GM19468 (cell line): Measurements from ENCODE around the gene SUMO3.
A peak's percentile ranks its signal among the peaks of the same experiment; 100 is the strongest.

Experiments
- ATAC-seq: cut with Tn5 transposase; IDR thresholded peaks from one replicate; pipeline ENCODE4 v1.9.1; 2021; ENCODE audit warnings: mild to moderate bottlenecking, moderate library complexity, moderate number of reproducible peaks; ENCODE audit not compliant: unreplicated experiment; ENCODE audit errors: extremely low read depth

Gene SUMO3

DNA sequence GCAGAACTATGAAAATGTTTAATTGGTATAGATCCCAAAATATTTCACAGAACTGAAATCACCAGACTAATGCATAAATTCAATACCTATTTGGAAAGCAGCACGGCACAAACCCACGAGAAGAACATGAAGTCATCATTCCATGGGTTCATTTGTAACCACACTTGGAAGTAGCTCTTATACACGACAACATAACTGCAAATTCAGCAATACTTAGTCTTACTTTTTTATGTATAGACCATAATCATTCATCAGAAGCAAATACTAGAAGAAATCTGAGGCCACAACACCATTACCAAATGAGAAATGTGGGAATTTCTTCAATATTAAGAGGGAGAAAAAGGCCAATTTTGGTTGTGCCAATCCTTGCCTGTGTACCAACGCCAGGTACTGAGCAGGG is 12.0 kb downstream of the SUMO3 start:
- no peak for ATAC-seq

DNA sequence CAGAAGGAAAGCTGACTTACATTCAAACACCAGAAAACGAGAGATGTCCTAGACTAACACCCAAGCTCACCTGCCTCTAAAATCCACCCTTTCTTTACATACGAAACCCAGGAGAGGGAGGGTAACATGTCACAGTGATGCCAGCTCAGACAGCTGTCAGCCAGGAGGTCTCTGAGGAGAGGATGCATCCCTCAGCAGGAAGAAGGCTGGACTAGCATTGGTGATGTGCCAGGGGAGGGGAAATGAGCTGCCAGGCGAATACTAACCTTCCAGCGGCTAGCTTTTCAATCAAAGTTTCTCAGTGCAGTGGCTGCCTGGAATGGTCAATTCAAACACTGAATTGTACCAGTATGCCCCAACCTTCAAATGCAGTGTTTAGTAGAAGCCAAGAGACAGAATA is 12.6 kb downstream of the SUMO3 start:
- ATAC-seq = no peak

GRCh38 chr21:44804762-44805161 is 13.1 kb downstream of the SUMO3 start:
- ATAC-seq = no peak

- no peak for ATAC-seq
Measured at GRCh38 chr21:44803651-44804050, 14.2 kb downstream of the SUMO3 start.

DNA sequence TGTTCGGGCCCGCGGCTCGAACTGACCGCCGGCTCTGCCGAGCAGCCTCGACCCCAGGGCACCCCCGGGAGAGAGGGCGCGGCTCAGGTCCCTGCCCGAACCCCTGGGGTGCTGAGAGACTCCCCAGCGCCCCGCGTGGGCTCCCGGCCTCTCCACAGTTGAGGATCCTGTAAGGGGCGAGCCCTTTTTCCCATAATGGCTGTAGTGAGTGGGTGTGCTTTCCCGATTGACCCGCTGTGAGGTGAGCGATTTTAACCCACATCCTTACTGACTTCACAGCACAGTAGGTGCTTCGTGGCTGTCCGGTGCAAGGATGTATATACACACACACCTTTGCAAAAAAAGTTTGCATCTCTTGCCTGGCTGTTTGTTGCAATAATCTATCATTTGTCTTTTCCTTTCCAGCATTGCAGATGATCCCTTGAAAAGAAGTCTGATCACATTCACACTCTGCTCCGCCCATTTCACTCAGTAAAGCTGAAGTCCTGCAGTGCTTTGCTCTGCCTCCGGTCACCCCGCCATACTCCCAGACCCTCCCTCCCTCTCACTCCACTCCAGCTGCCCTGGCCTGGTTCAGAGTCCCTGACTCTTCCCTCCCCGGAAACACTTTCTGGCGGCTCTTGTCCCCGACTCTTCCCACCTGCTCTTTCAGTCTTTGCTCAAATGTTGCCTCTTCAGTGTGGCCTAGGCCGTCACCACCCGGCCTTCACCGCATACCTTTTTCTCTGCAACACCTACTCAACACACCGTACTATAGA is 15.3 kb downstream of the SUMO3 start:
- ATAC-seq = no peak

- ATAC-seq = peak; percentile 68
Measured at GRCh38 chr21:44801468-44802395, 16.1 kb downstream of the SUMO3 start, which contains the start of gene UBE2G2. UBE2G2 (minus strand) TSS chr21:44801820; CDS start chr21:44801748, 72 bp downstream.

DNA sequence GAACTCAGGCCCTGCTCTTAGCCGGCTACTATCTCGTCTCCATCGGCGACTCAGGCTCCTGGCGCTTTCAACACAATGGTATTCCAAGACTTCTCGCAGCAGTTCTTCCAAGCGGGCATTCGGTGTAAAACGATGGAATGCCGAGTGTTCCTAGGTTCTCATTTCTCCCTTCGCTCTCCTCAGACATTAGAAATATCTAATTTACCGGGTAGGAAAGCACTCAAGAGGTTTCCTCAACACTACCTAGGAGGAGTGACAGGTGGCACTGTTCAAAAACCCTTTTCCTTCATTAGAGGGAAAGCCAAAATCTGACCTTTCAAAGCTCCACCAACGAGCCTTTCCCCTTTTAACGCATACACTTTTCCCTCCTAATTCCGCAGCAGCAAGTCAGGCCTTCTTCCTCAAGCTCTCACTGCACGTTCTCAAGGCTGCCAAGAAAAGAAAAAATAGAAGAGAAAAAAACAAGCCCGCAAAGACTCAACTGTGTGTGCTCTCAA is 16.8 kb downstream of the SUMO3 start:
- no peak for ATAC-seq

DNA sequence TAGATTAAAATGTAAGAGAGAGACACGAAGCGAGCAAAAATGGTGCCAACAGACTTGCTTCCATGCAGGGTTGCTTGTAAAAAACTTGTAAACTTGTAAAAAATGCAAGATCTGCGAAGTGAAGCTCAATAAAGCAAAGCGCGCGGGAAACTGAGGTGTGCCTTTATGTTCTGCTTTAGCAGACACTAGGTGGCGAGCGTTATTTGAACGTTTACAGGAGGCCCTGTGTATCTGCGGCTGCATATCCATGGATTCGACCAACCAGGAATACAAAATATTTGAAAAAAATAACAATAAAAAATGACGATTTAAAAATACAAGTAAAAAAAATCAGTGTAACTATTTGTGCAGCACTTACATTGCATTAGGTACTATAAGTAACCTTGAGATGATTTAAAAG is 17.8 kb downstream of the SUMO3 start:
- ATAC-seq = no peak

GRCh38 chr21:44799646-44800045 is 18.2 kb downstream of the SUMO3 start:
- ATAC-seq = no peak

- no peak for ATAC-seq
Measured at GRCh38 chr21:44797775-44798174, 20.1 kb downstream of the SUMO3 start.

DNA sequence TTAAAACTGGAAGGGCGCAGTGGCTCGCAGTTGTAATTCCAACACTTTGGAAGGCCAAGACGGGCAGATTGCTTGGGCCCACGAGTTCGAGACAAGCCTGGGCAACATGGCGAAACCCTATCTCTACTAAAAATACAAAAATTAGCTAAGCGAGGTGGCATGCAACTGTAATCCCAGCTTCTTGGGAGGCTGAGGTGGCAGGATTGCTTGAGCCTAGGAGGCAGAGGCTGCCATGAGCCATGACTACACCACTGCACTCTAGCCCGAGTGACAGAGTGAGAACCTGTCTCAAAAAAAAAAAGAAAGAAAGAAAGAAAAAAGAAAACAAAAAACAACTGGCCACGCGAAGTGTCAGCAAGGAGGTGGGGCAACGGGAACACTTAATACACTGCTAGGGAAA is 22.5 kb downstream of the SUMO3 start:
- no peak for ATAC-seq

DNA sequence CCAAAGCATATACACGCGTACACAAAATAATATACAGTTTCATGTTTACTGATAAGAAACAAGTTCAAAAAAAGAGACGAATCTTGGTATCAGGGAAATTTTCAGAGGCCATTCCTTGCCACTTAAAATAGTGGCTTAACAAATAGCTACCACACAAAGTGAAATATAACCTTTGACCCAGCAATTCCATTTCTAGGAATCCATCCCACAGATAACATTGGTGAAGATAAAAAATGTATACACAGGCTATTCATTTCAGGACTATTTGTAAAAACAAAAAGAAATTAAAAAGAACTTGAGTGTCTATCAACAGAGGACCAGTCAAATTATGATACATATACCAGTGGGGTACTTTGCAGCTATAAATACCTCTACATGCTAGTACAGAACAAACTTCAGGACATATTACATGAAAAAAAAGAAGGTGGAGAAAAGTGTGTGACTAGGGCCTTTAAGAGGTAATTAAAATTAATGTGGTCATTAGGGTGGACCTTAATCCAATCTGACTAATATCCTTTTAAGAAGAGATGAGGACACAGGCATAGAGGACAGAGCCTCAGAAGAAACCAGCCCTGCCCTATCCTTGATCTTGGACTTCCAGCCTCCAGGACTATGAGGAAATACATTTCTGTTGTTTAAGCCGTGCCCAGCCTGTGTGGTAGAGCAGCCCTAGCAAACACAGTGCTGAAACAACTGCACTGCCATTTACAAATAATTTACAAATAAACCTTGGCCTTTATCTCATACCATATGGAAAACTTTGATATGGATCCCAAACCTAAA is 24.1 kb downstream of the SUMO3 start:
- no peak for ATAC-seq

DNA sequence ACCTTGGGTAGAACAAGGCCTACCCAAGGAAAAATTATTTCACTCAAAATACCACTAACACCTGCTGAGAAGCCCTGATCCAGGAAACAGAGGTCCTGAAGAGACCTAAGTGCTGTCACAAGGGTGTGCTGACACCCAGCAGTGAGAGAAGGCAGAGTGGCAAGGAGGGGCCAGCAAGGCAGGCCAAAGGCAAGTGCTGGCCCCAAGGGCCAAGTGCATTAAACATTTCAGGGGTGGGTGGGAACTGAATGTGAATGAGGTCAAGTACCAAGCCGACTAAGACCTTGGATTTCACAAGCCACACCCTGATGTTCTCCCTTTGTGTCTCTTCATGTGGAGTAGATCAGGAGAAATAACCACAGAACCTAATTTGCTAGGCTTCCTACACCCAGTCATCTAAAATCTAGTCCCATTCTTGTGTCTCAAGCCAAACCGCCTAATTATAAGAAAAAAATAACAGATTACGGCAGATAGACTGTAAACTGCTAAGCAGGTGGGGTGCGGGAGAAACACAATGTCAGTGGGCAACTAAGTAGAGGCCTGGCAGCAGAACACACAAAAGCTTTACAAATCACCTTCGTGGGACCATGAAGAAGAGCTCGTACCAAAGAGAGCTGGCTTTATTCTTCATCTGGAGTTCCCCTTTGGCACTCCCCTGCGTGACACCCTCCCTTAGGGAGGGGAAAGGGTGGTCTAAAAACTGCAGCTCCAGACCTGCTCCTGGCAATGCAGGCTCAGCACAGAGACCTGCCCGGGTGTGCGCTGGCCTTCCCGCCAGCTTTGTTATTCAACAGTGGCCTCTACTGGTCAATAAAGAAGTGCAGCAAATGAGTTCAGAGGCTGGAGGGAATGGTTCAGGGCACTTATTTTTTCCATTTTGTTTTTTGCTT is 24.9 kb downstream of the SUMO3 start:
- ATAC-seq = no peak

GRCh38 chr21:44791993-44792392 is 25.9 kb downstream of the SUMO3 start:
- no peak for ATAC-seq

- ATAC-seq = no peak
Measured at GRCh38 chr21:44791246-44791645, 26.6 kb downstream of the SUMO3 start.

- no peak for ATAC-seq
Measured at GRCh38 chr21:44790368-44790767, 27.5 kb downstream of the SUMO3 start.

DNA sequence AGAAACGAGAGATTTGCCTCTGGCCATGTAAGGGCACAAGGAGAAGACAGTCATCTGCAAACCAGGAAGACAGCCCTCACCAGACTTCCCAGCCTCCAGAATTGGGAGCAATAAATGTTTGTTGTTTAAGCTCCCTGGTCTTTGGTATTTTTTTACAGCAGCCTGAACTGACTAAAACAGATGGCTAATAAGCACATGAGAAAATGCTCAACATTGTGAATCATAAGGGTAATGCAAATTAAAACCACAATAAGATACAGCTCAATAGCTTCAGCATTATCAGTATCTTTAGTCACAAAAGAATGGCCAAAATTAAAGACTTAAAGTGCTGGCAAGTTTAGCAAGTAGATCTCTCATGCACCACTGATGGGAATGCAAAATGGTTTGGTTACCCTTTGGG is 28.0 kb downstream of the SUMO3 start:
- no peak for ATAC-seq

GRCh38 chr21:44785620-44786335 is 32.1 kb downstream of the SUMO3 start:
- ATAC-seq = no peak

DNA sequence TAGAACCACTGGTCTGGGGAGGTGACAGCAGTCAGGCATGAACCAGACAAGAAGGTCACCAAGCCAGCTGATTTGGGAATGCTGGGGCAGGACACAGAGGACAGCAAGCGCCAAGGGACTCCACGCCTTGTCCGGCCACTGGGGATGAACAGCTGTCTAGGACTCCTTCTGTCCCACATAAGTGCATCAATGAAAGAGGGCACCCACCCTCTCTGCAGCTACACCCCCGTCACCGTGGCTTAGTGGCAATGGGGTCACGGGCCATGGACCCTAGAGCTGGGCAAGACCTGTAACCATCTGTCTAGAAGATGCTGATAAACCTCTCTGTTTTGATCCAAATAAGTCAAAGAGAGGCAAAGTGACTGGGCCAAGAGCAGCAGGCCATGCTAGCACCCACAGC is 33.1 kb downstream of the SUMO3 start:
- ATAC-seq = no peak
